Left kidney (tissue), 2 donors: ENCODE results near the gene PHF21B. TPM values are rescaled to one million over a fixed set of nuclear protein-coding genes. Genes with fewer than 3 reads are reported as not detected.
A peak's percentile ranks its signal among the peaks of the same experiment; 100 is the strongest.

Source experiments
- DNase-seq: peaks from one replicate; pipeline ENCODE4 v3.0.0-alpha.2; 2013
- polyA plus RNA-seq: library from polyadenylated mRNA; unstranded; fragments of 120-200 nt; gene quantifications from one replicate; pipeline ENCODE4 v1.2.1, GENCODE V29; 2013; ENCODE audit not compliant: insufficient read length

Gene PHF21B
- polyA plus RNA-seq, 1 donor, result 6.6 TPM

- DNase-seq, result no peak
Observed at GRCh38 chr22:44990328-44990727, 19.5 kb downstream of the PHF21B start.

GRCh38 chr22:44988671-44989070 is 21.1 kb downstream of the PHF21B start:
- no peak for DNase-seq

- no peak for DNase-seq
Observed at GRCh38 chr22:44986926-44987325, 22.9 kb downstream of the PHF21B start.

GRCh38 chr22:44985906-44986527 is 23.8 kb downstream of the PHF21B start:
- DNase-seq, result no peak

GRCh38 chr22:44983878-44984482 is 25.8 kb downstream of the PHF21B start:
- no peak for DNase-seq

- no peak for DNase-seq
Observed at GRCh38 chr22:44982445-44982844, 27.4 kb downstream of the PHF21B start.

- DNase-seq, result no peak
Observed at GRCh38 chr22:44981857-44982256, 27.9 kb downstream of the PHF21B start.

GRCh38 chr22:44979154-44979553 is 30.7 kb downstream of the PHF21B start:
- no peak for DNase-seq

- peak; percentile 93 for DNase-seq
Observed at GRCh38 chr22:44975427-44976262, 34.2 kb downstream of the PHF21B start.

GRCh38 chr22:44974454-44974853 is 35.4 kb downstream of the PHF21B start:
- no peak for DNase-seq

- no peak for DNase-seq
Observed at GRCh38 chr22:44973829-44974228, 36.0 kb downstream of the PHF21B start.

GRCh38 chr22:44972363-44973083 is 37.3 kb downstream of the PHF21B start:
- no peak for DNase-seq

- DNase-seq, result no peak
Observed at GRCh38 chr22:44971651-44972362, 38.0 kb downstream of the PHF21B start.

- no peak for DNase-seq
Observed at GRCh38 chr22:44970291-44970690, 39.5 kb downstream of the PHF21B start.

- no peak for DNase-seq
Observed at GRCh38 chr22:44969817-44970216, 40.0 kb downstream of the PHF21B start.

- DNase-seq, result no peak
Observed at GRCh38 chr22:44968736-44969135, 41.1 kb downstream of the PHF21B start.

GRCh38 chr22:44965171-44965570 is 44.6 kb downstream of the PHF21B start:
- DNase-seq, result no peak

- DNase-seq, result no peak
Observed at GRCh38 chr22:44964722-44965078, 45.1 kb downstream of the PHF21B start.

GRCh38 chr22:44963832-44964721 is 45.7 kb downstream of the PHF21B start:
- DNase-seq, result no peak

GRCh38 chr22:44962741-44963454 is 46.9 kb downstream of the PHF21B start:
- DNase-seq, result no peak
